Body of pancreas (tissue), 4 donors: ENCODE results near the gene ARCN1. TPM values are rescaled to one million over a fixed set of nuclear protein-coding genes. Genes with fewer than 3 reads are reported as not detected.
"Not testable (repeated sequence)": the region's sequence is repeated elsewhere in the genome, so short reads cannot be mapped to it uniquely, and the experiment has no call there.

Experiments
- ATAC-seq: fragments of 150-250 bp; one replicate; pipeline ENCODE4 v1.9.1; 2016
- DNase-seq, 4 donors: peaks; one replicate each; pipeline ENCODE4 v3.0.0-alpha.2; 2019
- H3K27ac ChIP-seq, 4 donors: fragments of 200-600 bp; sonication (generic); 1 replicate in 3 of 4; 2 replicates in 1 of 4; pipeline versions ENCODE4 v1.5.1 to v1.6.1; 2016 to 2019; ENCODE audit warnings: mild to moderate bottlenecking in 1 of 4, mixed read lengths in 1 of 4, moderate library complexity in 1 of 4
- H3K27me3 ChIP-seq, 2 donors: fragments of 200-600 bp; sonication (generic); one replicate each; pipeline ENCODE4 v1.6.0; 2016; ENCODE audit warnings: mild to moderate bottlenecking in 1 of 2
- H3K36me3 ChIP-seq, 2 donors: fragments of 200-600 bp; sonication (generic); replicated peaks in 1 of 2; 2 replicates each; pipeline ENCODE4 v1.5.1; 2016; ENCODE audit warnings: low read depth in 2 of 2; ENCODE audit not compliant: insufficient read depth in 1 of 2
- H3K4me1 ChIP-seq: fragments of 200-600 bp; sonication (generic); one replicate; pipeline ENCODE4 v1.6.0; 2016
- H3K4me3 ChIP-seq, 2 donors: fragments of 200-600 bp; sonication (generic); 1 replicate in 1 of 2; 2 replicates in 1 of 2; pipeline ENCODE4 v1.5.1; 2016 to 2019
- H3K9me3 ChIP-seq, 3 donors: fragments of 200-600 bp; sonication (generic); 1 replicate in 2 of 3; 2 replicates in 1 of 3; pipeline ENCODE4 v1.5.1; 2016
- POLR2A ChIP-seq, 3 donors: fragments of 450-650 bp; IDR thresholded peaks; one replicate each; pipeline ENCODE4 v1.6.1; 2016; ENCODE audit warnings: antibody characterized with exemption in 3 of 3, mild to moderate bottlenecking in 2 of 3
- WGBS, 2 donors: methylation state at CpG; one replicate each; pipeline ENCODE4 v1.1.5; 2017; 5-methylcytosine and 5-hydroxymethylcytosine counted together
- intact Hi-C: fragments of 100-400 bp; cut with DNase I; formaldehyde crosslinking; loops from one replicate; pipeline ENCODE4 v1.15.1; 2023
- total RNA-seq, 2 donors: library from RNA; depleted of rRNA; stranded (reverse); fragments of >200 nt; gene quantifications; one replicate each; pipeline ENCODE4 v1.1.0, GENCODE V29; 2016
- TF ChIP-seq, protein P1 (sequence below), 7 experiments: fragments of 450-650 bp in 4 of 7; fragments of 200-600 bp in 3 of 7; sonication (generic) in 3 of 7; IDR thresholded peaks; one replicate each; pipeline ENCODE4 v1.5.1; 2016 to 2019; ENCODE audit warnings: antibody characterized with exemption in 7 of 7

Gene ARCN1
- total RNA-seq, 2 donors from 2014 or later, result 49.8 to 64.3 TPM

DNA sequence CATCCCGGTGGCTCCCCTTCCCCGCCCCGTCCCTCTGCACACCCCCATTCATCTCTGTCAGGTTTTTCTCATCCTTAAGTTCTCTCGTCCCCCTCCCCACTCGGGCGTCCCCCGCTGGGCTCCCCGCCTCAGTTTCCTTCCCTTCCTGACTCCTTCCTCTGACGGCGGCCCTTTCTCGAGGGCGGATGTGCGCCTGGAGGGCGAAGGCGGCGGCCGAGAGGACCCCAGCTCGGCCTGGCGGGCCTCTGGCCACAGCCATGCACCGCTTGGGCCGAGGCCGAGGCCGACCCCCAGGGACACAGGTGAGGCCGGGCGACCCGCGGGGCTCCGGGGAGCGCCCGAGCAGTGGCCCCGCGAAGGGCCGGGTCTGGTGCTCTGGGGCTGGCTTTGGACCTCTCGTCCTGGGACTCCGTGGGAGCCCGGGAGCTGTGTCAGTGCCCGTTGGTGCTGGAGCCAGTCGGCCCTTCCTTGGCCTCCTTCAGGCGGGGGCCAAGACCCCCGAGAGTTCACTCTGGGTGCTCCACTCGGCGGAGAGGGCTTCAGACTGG lies 38.1 kb downstream of the ARCN1 start:
- no peak for ATAC-seq
- Histone ChIP-seq H3K9me3 (no peaks in the 10 kb centered on the region), H3K36me3 (no peaks in the 10 kb centered on the region), H3K27ac (peak overlapping the region in 3 of 4 donors; percentile 57 to 87 (median 74)), H3K27me3 (no peaks in the 10 kb centered on the region), H3K4me3 (peak overlapping the region in 1 of 2 donors; percentile 4), H3K4me1 (peaks cover 67% of the 10 kb centered on the region)
- DNase-seq, result peak in 3 of 4 donors; percentile 6 to 21 (median 12)
- TF ChIP-seq, protein P1, sequence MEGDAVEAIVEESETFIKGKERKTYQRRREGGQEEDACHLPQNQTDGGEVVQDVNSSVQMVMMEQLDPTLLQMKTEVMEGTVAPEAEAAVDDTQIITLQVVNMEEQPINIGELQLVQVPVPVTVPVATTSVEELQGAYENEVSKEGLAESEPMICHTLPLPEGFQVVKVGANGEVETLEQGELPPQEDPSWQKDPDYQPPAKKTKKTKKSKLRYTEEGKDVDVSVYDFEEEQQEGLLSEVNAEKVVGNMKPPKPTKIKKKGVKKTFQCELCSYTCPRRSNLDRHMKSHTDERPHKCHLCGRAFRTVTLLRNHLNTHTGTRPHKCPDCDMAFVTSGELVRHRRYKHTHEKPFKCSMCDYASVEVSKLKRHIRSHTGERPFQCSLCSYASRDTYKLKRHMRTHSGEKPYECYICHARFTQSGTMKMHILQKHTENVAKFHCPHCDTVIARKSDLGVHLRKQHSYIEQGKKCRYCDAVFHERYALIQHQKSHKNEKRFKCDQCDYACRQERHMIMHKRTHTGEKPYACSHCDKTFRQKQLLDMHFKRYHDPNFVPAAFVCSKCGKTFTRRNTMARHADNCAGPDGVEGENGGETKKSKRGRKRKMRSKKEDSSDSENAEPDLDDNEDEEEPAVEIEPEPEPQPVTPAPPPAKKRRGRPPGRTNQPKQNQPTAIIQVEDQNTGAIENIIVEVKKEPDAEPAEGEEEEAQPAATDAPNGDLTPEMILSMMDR (IDR thresholded peaks at IDR 0.05), result no peak
- no peak for TF ChIP-seq POLR2A (IDR thresholded peaks at IDR 0.05)
- 47 to 53% methylated on average over 23 to 39 of the region's 42 CpGs for WGBS, 2 donors
- intact Hi-C loops, result no loop called here

DNA sequence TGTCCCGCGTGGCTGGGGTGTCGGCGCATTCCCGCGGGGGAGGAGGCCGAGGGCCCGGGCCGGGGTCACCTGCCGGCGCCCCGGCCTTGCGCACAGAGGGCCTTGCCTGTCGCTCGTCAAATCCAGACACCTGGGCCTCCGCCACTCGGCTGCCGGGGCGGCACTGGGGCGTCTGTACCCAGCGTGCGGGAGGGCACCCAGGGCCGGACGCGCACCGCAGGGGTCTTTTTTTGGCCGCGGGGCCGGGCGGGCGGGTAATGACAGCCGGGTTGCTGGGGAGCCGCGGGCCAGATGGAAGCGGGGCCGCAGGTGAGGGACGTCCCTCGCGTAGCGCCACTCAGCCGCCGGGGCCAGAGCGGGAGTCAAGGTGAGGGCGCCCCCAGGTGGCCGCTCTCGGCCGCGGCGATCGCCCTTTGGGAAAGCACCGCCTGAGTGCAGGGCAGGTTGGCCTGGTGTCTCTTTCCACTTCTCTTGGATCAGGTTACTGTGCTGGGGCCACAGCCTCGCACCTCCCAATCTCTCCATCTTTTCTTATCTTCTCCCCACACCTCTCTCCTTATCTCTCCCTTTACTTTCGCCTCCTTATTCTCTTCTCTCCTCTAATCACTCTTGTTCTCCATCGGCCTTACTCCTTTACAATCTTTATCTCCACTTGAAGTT lies 38.7 kb downstream of the ARCN1 start:
- peak; percentile 87 to 92 (median 88) for DNase-seq
- 3 to 4% methylated on average over 10 to 46 of the region's 54 CpGs for WGBS, 2 donors
- Histone ChIP-seq H3K27me3 (no peaks in the 10 kb centered on the region), H3K36me3 (no peaks in the 10 kb centered on the region), H3K9me3 (no peaks in the 10 kb centered on the region), H3K4me3 (peak overlapping the region in 1 of 2 donors; percentile 4), H3K27ac (peak overlapping the region in 3 of 4 donors; percentile 57 to 87 (median 74)), H3K4me1 (peaks cover 67% of the 10 kb centered on the region)
- TF ChIP-seq POLR2A (IDR thresholded peaks at IDR 0.05), result no peak
- TF ChIP-seq, protein P1 (IDR thresholded peaks at IDR 0.05), result peak; percentile 81 to 88 (median 85)
- ATAC-seq, result peak; percentile 60
- intact Hi-C loops, result no loop called here

GRCh38 chr11:118611433-118611795 lies 39.2 kb downstream of the ARCN1 start:
- intact Hi-C loops, ATAC-seq, H3K9me3 ChIP-seq, H3K4me3 ChIP-seq, H3K27me3 ChIP-seq, H3K36me3 ChIP-seq: not testable (repeated sequence)
- WGBS, 2 donors, result 60 to 68% methylated on average over 19 of the region's 19 CpGs
- peaks cover 68% of the 10 kb centered on the region for H3K4me1 ChIP-seq
- peak in 2 of 4 donors; percentile 7 to 13 for DNase-seq
- peak overlapping the region in 3 of 4 donors; percentile 38 to 74 (median 57) for H3K27ac ChIP-seq

- Histone ChIP-seq H3K27ac (peak overlapping the region in 2 of 4 donors; percentile 55 to 59), H3K4me1 (peaks cover 71% of the 10 kb centered on the region), H3K36me3 (no peaks in the 10 kb centered on the region), H3K9me3 (no peaks in the 10 kb centered on the region), H3K27me3 (no peaks in the 10 kb centered on the region), H3K4me3 (no peak overlapping the region)
- no peak for TF ChIP-seq POLR2A (IDR thresholded peaks at IDR 0.05)
- TF ChIP-seq, protein P1 (IDR thresholded peaks at IDR 0.05), result no peak
- intact Hi-C loops, result no loop called here
- DNase-seq, result peak in 1 of 4 donors; percentile 25
- no peak for ATAC-seq
- 53 to 74% methylated on average over 7 of the region's 7 CpGs for whole genome bisulfite sequencing, 2 donors
Observed at GRCh38 chr11:118612378-118612777, 40.2 kb downstream of the ARCN1 start.

GRCh38 chr11:118614511-118614910 lies 42.3 kb downstream of the ARCN1 start:
- no peaks in the 10 kb centered on the region for H3K27me3 ChIP-seq
- ATAC-seq (no peak), DNase-seq (peak in 1 of 4 donors; percentile 5)
- H3K27ac ChIP-seq, result peak overlapping the region in 3 of 4 donors; percentile 20 to 30 (median 26)
- no peaks in the 10 kb centered on the region for H3K36me3 ChIP-seq
- no peak overlapping the region for H3K4me3 ChIP-seq
- WGBS, 2 donors, result 82 to 84% methylated on average over 7 of the region's 7 CpGs
- intact Hi-C loops, result no loop called here
- peaks cover 67% of the 10 kb centered on the region for H3K4me1 ChIP-seq
- no peaks in the 10 kb centered on the region for H3K9me3 ChIP-seq
- no peak for TF ChIP-seq POLR2A (IDR thresholded peaks at IDR 0.05)
- TF ChIP-seq, protein P1 (IDR thresholded peaks at IDR 0.05), result no peak
